ENCODE results near the gene RASA3.

- no peak for TF ChIP-seq CTCF (IDR thresholded peaks at IDR 0.05)
- TF ChIP-seq POLR2A (IDR thresholded peaks at IDR 0.05), result no peak
These were observed 136.1 kb downstream of the RASA3 start for GRCh38 chr13:113996081-113996911.
